NCI-H2227 (cell line): ENCODE results near the gene LRPPRC.
"Not testable (repeated sequence)": the region's sequence is repeated elsewhere in the genome, so short reads cannot be mapped to it uniquely, and the experiment has no call there.

ENCODE experiments used
- DNase-seq: peaks from one replicate; lab custom pipeline; 2025; ENCODE audit not compliant: unreplicated experiment; lab: John Stamatoyannopoulos, UW

LRPPRC gene

GRCh38 chr2:43995733-43996533, at the start of gene LRPPRC:
Gene LRPPRC, minus strand, starts transcription at chr2:43995989. Its CDS starts 42 bp downstream, at chr2:43995947.
- DNase-seq: peak; percentile 97

- DNase-seq: no peak
Measured at GRCh38 chr2:44045061-44045460, 49.3 kb upstream of the LRPPRC start.

- peak; percentile 94 for DNase-seq
Measured at GRCh38 chr2:44044281-44044720, 48.5 kb upstream of the LRPPRC start.

- DNase-seq: no peak
Measured at GRCh38 chr2:44040365-44040764, 44.6 kb upstream of the LRPPRC start.

- DNase-seq: no peak
Measured at GRCh38 chr2:44038277-44038676, 42.5 kb upstream of the LRPPRC start.

GRCh38 chr2:44037221-44037620, 41.4 kb upstream of the LRPPRC start:
- DNase-seq: no peak

GRCh38 chr2:44033947-44034346, 38.2 kb upstream of the LRPPRC start:
- no peak for DNase-seq

- DNase-seq: not testable (repeated sequence)
Measured at GRCh38 chr2:44027076-44027475, 31.3 kb upstream of the LRPPRC start.

- no peak for DNase-seq
Measured at GRCh38 chr2:44016282-44016681, 20.5 kb upstream of the LRPPRC start.

- DNase-seq: no peak
Measured at GRCh38 chr2:44015239-44015638, 19.4 kb upstream of the LRPPRC start.

- not testable (repeated sequence) for DNase-seq
Measured at GRCh38 chr2:44013205-44013604, 17.4 kb upstream of the LRPPRC start.

- no peak for DNase-seq
Measured at GRCh38 chr2:44010266-44010665, 14.5 kb upstream of the LRPPRC start.

- DNase-seq: no peak
Measured at GRCh38 chr2:44009136-44009735, 13.4 kb upstream of the LRPPRC start.

GRCh38 chr2:44005846-44006245, 10.1 kb upstream of the LRPPRC start:
- DNase-seq: no peak

GRCh38 chr2:44004735-44005602, 9.2 kb upstream of the LRPPRC start:
- no peak for DNase-seq

GRCh38 chr2:44001716-44002115, 5.9 kb upstream of the LRPPRC start:
- no peak for DNase-seq

GRCh38 chr2:43998263-43998662, 2.5 kb upstream of the LRPPRC start:
- DNase-seq: no peak

- no peak for DNase-seq
Measured at GRCh38 chr2:43993437-43993836, 2.4 kb downstream of the LRPPRC start.

- DNase-seq: no peak
Measured at GRCh38 chr2:43989545-43989944, 6.2 kb downstream of the LRPPRC start.

GRCh38 chr2:43986600-43986999, 9.2 kb downstream of the LRPPRC start:
- no peak for DNase-seq

GRCh38 chr2:43985359-43985758, 10.4 kb downstream of the LRPPRC start:
- no peak for DNase-seq

GRCh38 chr2:43984533-43984932, 11.3 kb downstream of the LRPPRC start:
- DNase-seq: no peak
